Activated T-cell treated with anti-CD3 and anti-CD28 coated beads, Interleukin-2, amount 50 U/mL, for 4 hours (primary cell): ENCODE results near the gene LIN54. TPM values are rescaled to one million over a fixed set of nuclear protein-coding genes. Genes with fewer than 3 reads are reported as not detected.
"Not testable (repeated sequence)": the region's sequence is repeated elsewhere in the genome, so short reads cannot be mapped to it uniquely, and the experiment has no call there.

Source experiments
- ATAC-seq, 2 donors: fragments of 200-7000 bp; cut with Tn5 transposase; one replicate each; pipeline ENCODE4 v1.10.0; 2021
- DNase-seq: peaks from one replicate; pipeline ENCODE4 v3.0.0-alpha.2; 2020
- H3K27me3 Mint-ChIP-seq: one replicate; pipeline ENCODE4 v1.8.0; 2021; ENCODE audit warnings: low read depth, mixed read lengths
- H3K36me3 Mint-ChIP-seq: one replicate; pipeline ENCODE4 v1.8.0; 2022; ENCODE audit warnings: mixed read lengths; ENCODE audit not compliant: insufficient read depth
- H3K4me1 Mint-ChIP-seq: one replicate; pipeline ENCODE4 v1.8.0; 2021; ENCODE audit warnings: low read depth, mixed read lengths
- H3K4me3 Mint-ChIP-seq: one replicate; pipeline ENCODE4 v1.8.0; 2021; ENCODE audit warnings: mild to moderate bottlenecking, moderate library complexity, mixed read lengths
- H3K9me3 Mint-ChIP-seq: one replicate; pipeline ENCODE4 v1.8.0; 2021; ENCODE audit warnings: mixed read lengths
- total RNA-seq, 3 donors: library from RNA; stranded (reverse); gene quantifications; one replicate each; pipeline ENCODE4 v1.2.1, GENCODE V29; 2021

Gene LIN54
- total RNA-seq, 3 donors from 2014 or later: 14.7 to 15.3 (median 14.8) TPM

DNA sequence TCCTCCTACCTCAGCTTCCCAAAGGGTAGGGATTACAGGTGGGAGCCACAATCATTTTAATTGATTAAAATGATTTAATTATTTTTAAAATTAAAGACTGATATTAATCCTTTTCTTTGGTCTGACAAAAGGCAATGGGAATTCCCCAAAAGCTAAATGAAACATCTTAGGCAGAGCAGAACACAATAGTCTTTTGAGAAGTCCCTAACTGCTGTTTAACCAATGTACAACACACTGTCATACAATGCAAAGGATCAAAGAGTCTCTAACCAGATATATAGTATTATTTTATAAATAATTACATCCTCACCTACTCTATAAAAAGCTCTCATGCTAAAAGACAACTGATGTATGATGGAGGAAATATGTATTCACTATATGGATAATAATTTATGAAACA is 63.1 kb downstream of the LIN54 start:
- H3K9me3 Mint-ChIP-seq: no peaks in the 10 kb centered on the region
- H3K4me1 Mint-ChIP-seq: no peaks in the 10 kb centered on the region
- peaks cover 13% of the 10 kb centered on the region for H3K36me3 Mint-ChIP-seq
- no peaks in the 10 kb centered on the region for H3K27me3 Mint-ChIP-seq
- DNase-seq: no peak
- no peak overlapping the region for H3K4me3 Mint-ChIP-seq
- ATAC-seq: no peak

DNA sequence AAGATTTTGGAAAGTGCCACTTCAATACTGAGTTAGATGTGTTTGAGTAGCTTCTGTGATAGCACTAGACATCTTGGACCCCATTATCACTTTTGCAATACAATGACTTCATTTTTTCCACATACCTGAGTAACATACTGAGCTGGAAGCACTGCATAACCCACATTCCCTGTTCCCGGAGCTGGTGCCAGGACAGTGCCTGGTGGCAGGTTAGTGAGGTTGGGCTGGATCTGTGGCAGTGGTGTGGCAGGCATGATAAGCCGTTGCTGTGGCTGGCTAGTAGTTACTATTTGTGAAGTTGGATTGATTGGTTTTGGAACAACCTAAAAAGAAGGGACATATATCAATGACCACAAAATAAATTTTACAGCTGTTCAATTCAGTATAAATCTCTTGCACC is 71.2 kb downstream of the LIN54 start:
- H3K4me1 Mint-ChIP-seq: no peaks in the 10 kb centered on the region
- no peaks in the 10 kb centered on the region for H3K27me3 Mint-ChIP-seq
- no peaks in the 10 kb centered on the region for H3K9me3 Mint-ChIP-seq
- ATAC-seq (no peak), DNase-seq (no peak)
- H3K4me3 Mint-ChIP-seq: no peak overlapping the region
- peaks cover 33% of the 10 kb centered on the region for H3K36me3 Mint-ChIP-seq

DNA sequence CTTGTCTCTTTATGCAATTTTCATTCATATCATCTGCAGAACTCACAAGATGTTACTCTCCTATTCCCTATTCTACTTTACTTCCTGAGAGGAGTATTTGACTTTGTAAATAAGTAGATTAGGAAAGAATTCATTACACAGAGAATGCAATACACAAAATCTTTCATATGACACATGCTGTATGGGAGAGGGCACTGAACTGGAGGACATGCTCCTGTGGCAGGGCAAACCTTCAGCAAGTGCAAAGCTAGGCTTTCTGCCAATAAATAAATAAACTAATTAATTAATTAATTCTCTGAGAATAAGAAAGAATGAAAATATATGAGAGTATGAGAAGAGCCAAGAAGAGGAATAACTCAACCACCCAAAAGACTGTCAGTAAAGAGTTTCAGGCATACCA is 76.2 kb downstream of the LIN54 start:
- peaks cover 28% of the 10 kb centered on the region for H3K36me3 Mint-ChIP-seq
- DNase-seq (no peak), ATAC-seq (no peak)
- no peaks in the 10 kb centered on the region for H3K9me3 Mint-ChIP-seq
- no peak overlapping the region for H3K4me3 Mint-ChIP-seq
- no peaks in the 10 kb centered on the region for H3K4me1 Mint-ChIP-seq
- no peaks in the 10 kb centered on the region for H3K27me3 Mint-ChIP-seq

DNA sequence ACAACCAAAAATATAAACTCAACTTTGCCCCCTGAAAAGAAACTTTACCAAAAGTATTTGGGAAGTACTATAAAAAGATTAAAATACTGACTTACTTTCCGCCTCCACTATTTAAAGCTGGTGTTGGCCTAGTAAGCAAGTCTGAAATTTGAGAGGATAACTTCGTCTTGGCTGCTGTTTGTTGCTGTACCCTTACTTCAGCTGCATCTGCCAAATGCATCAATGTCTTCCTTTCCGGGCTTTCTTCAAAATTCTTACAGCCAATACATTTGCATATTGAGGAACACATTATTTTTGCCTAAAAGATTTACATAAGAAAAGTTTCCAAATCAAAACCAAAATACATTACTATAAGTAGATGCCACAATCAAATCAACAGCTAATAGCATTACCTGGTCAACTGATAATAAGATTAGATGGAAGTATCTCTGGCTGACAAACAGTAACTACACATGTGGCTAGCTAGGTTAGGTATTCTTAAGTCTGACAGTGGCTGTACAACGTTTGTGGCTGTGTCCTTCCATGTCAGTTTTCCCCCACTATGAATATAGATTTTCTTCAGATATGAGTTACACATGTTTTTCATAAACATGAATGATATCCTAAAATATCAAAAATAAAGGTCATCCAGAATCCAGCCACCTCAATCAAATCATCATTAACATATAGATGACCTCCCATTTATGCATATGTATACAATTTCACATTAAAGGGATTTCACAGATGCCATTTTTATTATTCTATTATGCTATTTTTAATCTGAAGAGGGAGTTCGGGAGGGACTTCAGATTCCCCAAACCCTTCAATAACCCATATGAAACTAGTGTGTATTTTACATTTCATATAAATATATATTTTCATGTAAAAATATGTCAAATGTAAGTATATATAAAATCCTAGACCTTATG is 79.5 kb downstream of the LIN54 start:
- Mint-ChIP-seq H3K4me1 (no peaks in the 10 kb centered on the region), H3K27me3 (no peaks in the 10 kb centered on the region), H3K9me3 (no peaks in the 10 kb centered on the region), H3K36me3 (peaks cover 24% of the 10 kb centered on the region), H3K4me3 (no peak overlapping the region)
- no peak for ATAC-seq
- DNase-seq: no peak

DNA sequence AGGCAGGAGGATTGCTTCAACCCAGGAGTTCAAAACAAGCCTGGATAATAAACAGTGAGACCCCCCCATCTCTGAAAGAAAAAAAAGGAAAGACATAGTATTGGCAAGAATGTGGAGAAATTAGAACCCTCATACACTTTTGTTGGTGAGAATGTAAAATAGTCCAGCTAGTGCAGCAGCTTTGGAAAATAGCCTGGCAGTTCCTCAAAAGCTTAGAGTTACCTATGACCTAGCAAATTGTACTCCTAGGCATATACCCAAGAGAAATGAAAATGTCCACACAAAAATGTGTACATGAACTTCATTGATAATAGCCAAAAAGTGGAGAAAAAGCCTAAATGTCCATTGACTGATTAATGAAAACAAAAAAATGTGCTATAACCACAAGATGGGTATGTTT is 88.8 kb downstream of the LIN54 start:
- Mint-ChIP-seq H3K9me3 (no peaks in the 10 kb centered on the region), H3K36me3 (peaks cover 4% of the 10 kb centered on the region), H3K4me3 (no peak overlapping the region), H3K27me3 (no peaks in the 10 kb centered on the region), H3K4me1 (no peaks in the 10 kb centered on the region)
- ATAC-seq (no peak), DNase-seq (no peak)

DNA sequence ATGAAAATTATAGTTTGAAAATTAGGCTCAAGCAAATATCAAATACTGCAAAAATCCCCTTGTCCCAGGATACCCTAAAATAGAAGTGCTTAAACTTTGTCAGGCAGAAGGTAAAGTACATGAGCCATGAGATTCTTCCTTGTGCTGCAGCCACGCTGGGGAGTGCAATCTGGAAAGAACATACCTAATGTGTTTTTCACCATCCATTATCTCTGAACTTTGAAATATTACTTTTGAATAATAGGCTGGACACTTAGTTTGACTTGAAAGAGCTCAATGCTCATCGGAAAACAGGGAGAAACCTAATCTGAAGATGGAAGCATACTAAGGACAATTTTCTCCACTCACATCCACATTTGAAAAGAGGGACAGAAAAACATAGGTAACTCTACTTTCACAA is 91.2 kb downstream of the LIN54 start:
- DNase-seq: no peak
- no peaks in the 10 kb centered on the region for H3K4me1 Mint-ChIP-seq
- no peak overlapping the region for H3K4me3 Mint-ChIP-seq
- ATAC-seq: no peak
- peaks cover 3% of the 10 kb centered on the region for H3K36me3 Mint-ChIP-seq
- H3K9me3 Mint-ChIP-seq: no peaks in the 10 kb centered on the region
- H3K27me3 Mint-ChIP-seq: no peaks in the 10 kb centered on the region

DNA sequence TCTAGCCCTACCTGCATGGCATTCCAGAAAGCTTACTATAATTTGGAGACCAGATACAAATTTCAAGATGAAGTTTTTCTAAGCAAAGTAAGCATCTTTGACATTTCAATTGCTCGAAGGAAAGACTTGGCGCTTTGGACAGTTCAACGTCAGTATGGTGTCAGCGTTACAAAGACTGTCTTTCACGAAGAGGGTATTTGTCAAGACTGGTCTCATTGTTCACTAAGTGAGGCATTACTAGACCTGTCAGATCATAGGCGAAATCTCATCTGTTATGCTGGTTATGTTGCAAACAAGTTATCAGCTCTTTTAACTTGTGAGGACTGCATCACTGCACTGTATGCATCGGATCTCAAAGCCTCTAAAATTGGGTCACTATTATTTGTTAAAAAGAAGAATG is 92.5 kb downstream of the LIN54 start:
- H3K4me1 Mint-ChIP-seq: no peaks in the 10 kb centered on the region
- no peaks in the 10 kb centered on the region for H3K27me3 Mint-ChIP-seq
- ATAC-seq: no peak
- H3K9me3 Mint-ChIP-seq: no peaks in the 10 kb centered on the region
- H3K36me3 Mint-ChIP-seq: peaks cover 3% of the 10 kb centered on the region
- no peak overlapping the region for H3K4me3 Mint-ChIP-seq
- DNase-seq: no peak

DNA sequence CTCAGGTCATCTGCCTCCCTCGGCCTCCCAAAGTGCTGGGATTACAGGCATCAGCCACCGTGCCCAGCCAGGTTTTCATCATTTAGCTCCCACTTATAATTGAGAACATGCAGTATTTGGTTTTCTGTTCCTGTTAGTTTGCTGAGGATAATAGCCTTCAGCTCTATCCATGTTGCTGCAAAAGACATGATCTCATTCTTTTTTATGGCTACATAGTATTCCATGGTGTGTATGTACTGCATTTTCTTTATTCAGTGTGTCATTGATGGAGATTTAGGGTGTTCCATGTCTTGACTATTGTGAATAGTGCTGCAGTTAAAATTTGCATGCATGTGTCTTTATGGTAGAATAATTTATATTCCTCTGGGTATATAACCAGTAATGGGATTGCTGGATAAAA is 96.7 kb downstream of the LIN54 start:
- H3K4me3 Mint-ChIP-seq, H3K4me1 Mint-ChIP-seq, H3K9me3 Mint-ChIP-seq, H3K27me3 Mint-ChIP-seq, ATAC-seq, DNase-seq: not testable (repeated sequence)
- peaks cover 10% of the 10 kb centered on the region for H3K36me3 Mint-ChIP-seq

DNA sequence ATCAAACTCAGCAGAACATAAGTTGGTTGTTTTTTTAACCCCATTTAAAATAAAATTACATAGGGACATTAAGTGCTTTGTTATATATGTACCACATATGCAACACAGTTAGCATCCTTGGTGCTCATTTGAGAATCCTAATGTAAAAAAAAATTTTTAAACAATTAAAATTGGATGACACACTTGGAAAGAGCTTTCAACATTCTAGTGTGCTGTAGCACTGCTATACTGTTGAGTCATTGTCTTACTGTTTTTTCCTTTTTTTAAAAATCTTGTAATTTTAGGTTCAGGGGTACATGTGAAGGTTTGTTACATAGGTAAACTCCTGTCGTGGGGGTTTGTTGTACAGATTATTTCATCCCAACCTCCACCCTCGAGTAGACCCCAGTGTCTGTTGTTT is 97.3 kb downstream of the LIN54 start:
- DNase-seq (no peak), ATAC-seq (no peak)
- no peaks in the 10 kb centered on the region for H3K9me3 Mint-ChIP-seq
- H3K4me3 Mint-ChIP-seq: no peak overlapping the region
- no peaks in the 10 kb centered on the region for H3K27me3 Mint-ChIP-seq
- no peaks in the 10 kb centered on the region for H3K4me1 Mint-ChIP-seq
- peaks cover 10% of the 10 kb centered on the region for H3K36me3 Mint-ChIP-seq

DNA sequence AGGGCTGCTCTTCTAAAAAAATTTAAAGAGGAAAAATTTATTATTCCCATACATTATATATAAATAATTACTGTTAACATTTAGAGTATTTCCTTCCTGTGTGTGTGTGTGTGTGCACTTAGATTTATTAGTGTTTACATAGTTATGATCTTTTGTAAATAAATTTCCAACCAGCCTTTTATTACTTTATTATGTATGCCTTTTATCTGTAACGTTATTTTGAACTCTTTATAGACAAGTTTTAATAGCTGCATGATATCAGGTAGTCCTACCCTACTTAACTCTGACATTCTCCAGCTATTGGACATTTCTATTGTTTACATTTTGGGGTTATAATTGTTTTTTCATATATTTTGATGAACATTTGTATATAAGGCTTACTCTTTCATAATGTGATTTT is 101.3 kb downstream of the LIN54 start:
- no peaks in the 10 kb centered on the region for H3K9me3 Mint-ChIP-seq
- peaks cover 14% of the 10 kb centered on the region for H3K36me3 Mint-ChIP-seq
- no peak overlapping the region for H3K4me3 Mint-ChIP-seq
- H3K27me3 Mint-ChIP-seq: no peaks in the 10 kb centered on the region
- ATAC-seq (no peak), DNase-seq (no peak)
- H3K4me1 Mint-ChIP-seq: peaks cover 12% of the 10 kb centered on the region

DNA sequence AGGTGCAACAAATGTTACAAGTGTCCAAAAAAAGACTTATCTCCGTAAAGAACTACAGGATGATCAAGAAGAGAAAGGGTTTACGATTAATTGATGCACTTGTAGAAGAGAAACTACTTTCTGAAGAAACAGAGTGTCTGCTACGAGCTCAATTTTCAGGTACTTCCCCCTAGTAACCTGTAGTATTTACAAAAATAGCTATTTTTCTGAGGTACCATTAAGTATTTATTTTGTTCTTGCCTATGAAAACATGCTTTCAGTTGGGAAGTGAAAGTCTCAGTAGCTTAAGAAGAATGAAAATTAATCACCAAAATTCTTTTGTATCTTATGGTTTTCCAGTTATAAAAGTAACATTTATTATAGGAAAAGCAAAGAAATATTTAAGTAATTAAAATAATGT is 104.2 kb downstream of the LIN54 start:
- Mint-ChIP-seq H3K9me3 (no peaks in the 10 kb centered on the region), H3K4me3 (no peak overlapping the region), H3K27me3 (no peaks in the 10 kb centered on the region), H3K4me1 (peaks cover 20% of the 10 kb centered on the region), H3K36me3 (peaks cover 14% of the 10 kb centered on the region)
- ATAC-seq: no peak
- DNase-seq: no peak

DNA sequence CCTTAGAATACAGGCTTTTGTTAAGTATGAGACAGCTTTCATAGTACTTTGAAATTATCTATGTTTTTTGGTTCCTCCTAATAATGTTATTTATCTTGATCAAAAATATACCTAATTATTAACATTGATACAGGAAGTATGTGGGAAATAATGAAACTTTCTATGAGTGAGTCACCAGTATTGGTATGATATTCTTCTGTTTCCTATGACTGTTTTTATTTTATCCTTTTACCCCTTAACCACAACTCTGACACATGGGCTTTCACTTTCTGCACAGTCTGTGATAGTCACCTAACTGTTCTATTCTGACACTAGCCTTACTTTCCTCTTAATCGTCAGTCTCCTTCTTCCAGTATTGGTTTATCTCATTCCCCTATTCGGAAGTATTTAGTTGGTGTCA is 105.4 kb downstream of the LIN54 start:
- peak overlapping the region; percentile 39 for H3K4me3 Mint-ChIP-seq
- peaks cover 20% of the 10 kb centered on the region for H3K4me1 Mint-ChIP-seq
- H3K27me3 Mint-ChIP-seq: no peaks in the 10 kb centered on the region
- H3K9me3 Mint-ChIP-seq: no peaks in the 10 kb centered on the region
- peaks cover 8% of the 10 kb centered on the region for H3K36me3 Mint-ChIP-seq
- DNase-seq (no peak), ATAC-seq (peak; percentile 36 to 44)

DNA sequence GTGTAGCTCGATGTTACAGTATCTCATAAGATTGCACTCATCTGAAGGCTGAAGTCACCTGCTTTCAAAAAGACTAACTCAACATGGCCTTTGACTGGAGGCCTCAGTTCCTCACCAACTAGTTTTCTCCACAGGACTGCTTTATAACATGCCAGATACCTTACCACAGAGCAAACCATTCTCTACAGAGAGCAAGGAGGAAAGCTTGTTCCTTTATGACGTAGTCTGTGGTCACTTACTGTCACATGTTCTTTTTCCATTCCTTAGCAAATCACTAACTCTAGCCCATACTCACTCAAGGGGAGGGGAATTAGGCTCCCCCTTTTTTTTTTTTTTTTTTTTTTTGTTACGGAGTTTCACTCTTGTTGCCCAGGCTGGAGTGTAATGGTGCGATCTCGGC is 106.9 kb downstream of the LIN54 start:
- Mint-ChIP-seq H3K4me1 (peaks cover 24% of the 10 kb centered on the region), H3K4me3 (no peak overlapping the region), H3K36me3 (peaks cover 6% of the 10 kb centered on the region), H3K27me3 (no peaks in the 10 kb centered on the region), H3K9me3 (no peaks in the 10 kb centered on the region)
- no peak for DNase-seq
- ATAC-seq: no peak

DNA sequence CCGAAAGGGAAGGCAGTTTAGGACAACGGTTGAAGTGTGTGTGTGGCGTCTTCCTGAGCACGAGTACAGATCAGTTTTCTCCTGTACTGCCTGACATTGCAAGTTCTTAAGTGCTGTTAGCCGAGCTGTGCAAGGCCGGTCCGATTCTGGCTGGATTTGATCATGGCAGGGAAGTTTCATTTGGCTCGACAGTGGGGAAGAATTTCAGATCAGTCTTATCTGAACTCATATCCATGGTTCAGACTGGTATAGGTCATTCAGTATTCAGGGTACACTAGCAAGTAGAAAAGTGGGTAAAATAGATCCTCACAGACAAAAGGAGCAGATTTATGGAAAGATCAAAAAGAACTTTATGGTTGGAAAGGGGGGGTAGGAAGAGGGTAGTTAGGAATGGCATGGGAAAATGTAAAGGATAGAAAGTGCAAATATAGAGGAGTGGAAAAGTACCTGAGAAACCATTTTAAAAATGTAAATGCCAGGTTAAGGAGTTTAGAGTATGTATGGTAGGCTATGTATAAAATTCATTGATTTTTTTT is 109.4 kb downstream of the LIN54 start:
- ATAC-seq (no peak), DNase-seq (no peak)
- H3K4me1 Mint-ChIP-seq: peaks cover 39% of the 10 kb centered on the region
- H3K4me3 Mint-ChIP-seq: no peak overlapping the region
- H3K9me3 Mint-ChIP-seq: no peaks in the 10 kb centered on the region
- H3K36me3 Mint-ChIP-seq: peaks cover 8% of the 10 kb centered on the region
- H3K27me3 Mint-ChIP-seq: no peaks in the 10 kb centered on the region
